Left ventricle myocardium inferior (tissue), 1 donor: ENCODE measurements around the gene RNF31. TPM values are rescaled to one million over a fixed set of nuclear protein-coding genes. Genes with fewer than 3 reads are reported as not detected.

ENCODE experiments used
- DNase-seq: peaks from one replicate; pipeline ENCODE4 v3.0.0-alpha.2; 2020
- H3K27ac ChIP-seq: fragments of 200-600 bp; replicated peaks from 2 replicates; pipeline ENCODE4 v1.8.0; 2021
- H3K27me3 ChIP-seq: fragments of 200-600 bp; 2 replicates; pipeline ENCODE4 v1.8.0; 2021; ENCODE audit warnings: low read depth
- H3K36me3 ChIP-seq: fragments of 200-600 bp; 2 replicates; pipeline ENCODE4 v1.8.0; 2021
- H3K4me1 ChIP-seq: fragments of 200-600 bp; 2 replicates; pipeline ENCODE4 v1.8.0; 2021
- H3K4me3 ChIP-seq: fragments of 200-600 bp; 2 replicates; pipeline ENCODE4 v1.8.0; 2021; ENCODE audit warnings: mild to moderate bottlenecking, moderate library complexity
- H3K9me3 ChIP-seq: fragments of 200-600 bp; replicated peaks from 2 replicates; pipeline ENCODE4 v1.8.0; 2021
- intact Hi-C: fragments of 100-400 bp; cut with micrococcal nuclease; formaldehyde crosslinking; loops from one replicate; pipeline ENCODE4 v1.11.0; 2022
- total RNA-seq: library from RNA; stranded (reverse); fragmentation: NEBNext Ultra II Directional; extraction: Animal tissue kit (Norgen Biotek cat#: 25700); gene quantifications from one replicate; pipeline ENCODE4 v1.2.1, GENCODE V29; 2021
- TF ChIP-seq, protein P1 (sequence below): fragments of 200-600 bp; IDR thresholded peaks from 2 replicates; pipeline ENCODE4 v1.8.0; 2021; ENCODE audit warnings: antibody characterized with exemption, mild to moderate bottlenecking, borderline replicate concordance
- donor health status: DM: no; HTN: yes; CAD: no; lungs with severe emphysema.

Gene RNF31
- total RNA-seq, 1 donor from 2014 or later = 34.8 TPM

DNA sequence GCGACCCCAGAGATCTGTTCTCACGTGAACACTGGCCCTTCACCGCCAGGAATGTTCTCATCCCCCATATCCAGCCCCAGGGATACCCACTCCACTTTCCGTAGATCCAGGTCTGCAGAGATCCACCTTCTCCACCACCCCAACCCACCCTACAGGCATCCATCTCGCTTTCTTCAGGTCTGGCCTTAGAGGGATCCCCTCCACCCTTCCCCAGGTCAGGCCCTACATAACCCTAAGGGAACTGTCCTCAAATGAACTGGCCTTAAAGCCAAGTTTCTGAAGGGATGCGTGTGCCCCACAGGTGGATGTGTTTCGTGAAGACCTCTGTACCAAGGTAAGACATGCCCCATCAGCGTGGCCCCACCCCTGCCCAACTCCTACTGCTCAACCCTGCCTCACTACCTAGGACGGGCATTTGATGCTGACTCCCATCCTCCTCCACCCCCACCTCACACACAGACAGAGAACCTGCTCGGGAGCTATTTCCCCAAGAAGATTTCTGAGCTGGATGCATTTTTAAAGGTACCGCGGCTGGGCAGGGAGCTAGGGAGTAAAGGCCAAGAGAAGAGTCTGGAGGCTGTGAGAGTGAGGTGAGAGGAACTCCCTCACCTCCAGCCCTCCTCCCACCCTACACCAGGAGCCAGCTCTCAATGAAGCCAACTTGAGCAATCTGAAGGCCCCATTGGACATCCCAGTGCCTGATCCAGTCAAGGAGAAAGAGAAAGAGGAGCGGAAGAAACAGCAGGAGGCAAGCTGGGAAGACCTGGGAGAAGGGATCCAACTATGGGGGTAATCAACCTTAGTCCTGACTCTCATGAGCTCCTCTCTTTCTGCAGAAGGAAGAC lies 10.4 kb upstream of the RNF31 start:
- no peak for DNase-seq
- Histone ChIP-seq H3K36me3 (peaks cover 28% of the 10 kb centered on the region), H3K27me3 (no peaks in the 10 kb centered on the region), H3K4me1 (peaks cover 69% of the 10 kb centered on the region), H3K4me3 (peak overlapping the region; percentile 91), H3K9me3 (no peaks in the 10 kb centered on the region), H3K27ac (peak overlapping the region; percentile 94)
- TF ChIP-seq, protein P1, sequence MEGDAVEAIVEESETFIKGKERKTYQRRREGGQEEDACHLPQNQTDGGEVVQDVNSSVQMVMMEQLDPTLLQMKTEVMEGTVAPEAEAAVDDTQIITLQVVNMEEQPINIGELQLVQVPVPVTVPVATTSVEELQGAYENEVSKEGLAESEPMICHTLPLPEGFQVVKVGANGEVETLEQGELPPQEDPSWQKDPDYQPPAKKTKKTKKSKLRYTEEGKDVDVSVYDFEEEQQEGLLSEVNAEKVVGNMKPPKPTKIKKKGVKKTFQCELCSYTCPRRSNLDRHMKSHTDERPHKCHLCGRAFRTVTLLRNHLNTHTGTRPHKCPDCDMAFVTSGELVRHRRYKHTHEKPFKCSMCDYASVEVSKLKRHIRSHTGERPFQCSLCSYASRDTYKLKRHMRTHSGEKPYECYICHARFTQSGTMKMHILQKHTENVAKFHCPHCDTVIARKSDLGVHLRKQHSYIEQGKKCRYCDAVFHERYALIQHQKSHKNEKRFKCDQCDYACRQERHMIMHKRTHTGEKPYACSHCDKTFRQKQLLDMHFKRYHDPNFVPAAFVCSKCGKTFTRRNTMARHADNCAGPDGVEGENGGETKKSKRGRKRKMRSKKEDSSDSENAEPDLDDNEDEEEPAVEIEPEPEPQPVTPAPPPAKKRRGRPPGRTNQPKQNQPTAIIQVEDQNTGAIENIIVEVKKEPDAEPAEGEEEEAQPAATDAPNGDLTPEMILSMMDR = no peak
- intact Hi-C loops = no loop called here

DNA sequence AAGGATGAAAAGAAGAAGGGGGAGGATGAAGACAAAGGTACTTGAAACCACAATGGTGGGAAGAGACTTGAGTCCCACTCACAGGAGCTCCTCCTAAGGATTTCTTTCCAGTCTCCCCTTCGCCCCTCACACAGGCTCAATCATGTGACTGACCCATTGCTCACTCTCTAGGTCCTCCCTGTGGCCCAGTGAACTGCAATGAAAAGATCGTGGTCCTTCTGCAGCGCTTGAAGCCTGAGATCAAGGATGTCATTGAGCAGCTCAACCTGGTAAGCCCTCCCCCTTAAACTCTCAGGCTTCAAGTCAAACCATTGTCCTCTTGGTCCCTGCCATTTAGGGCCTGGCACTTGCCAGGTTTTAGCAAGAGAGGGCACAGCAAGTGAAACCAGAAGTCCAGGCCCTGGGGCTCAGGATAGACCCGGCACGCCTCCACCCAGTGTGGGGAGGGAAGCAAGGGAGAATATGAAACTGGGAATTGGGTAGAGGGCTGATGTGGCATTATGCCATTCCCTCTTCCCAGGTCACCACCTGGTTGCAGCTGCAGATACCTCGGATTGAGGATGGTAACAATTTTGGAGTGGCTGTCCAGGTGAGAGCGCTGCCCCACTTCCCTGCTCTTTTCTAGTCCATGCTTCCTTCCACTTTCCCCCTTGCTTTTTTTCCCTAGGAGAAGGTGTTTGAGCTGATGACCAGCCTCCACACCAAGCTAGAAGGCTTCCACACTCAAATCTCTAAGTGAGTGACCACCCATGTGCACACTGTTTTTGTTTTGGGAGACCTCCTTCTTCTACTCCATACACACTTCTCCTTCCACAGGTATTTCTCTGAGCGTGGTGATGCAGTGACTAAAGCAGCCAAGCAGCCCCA lies 9.5 kb upstream of the RNF31 start:
- TF ChIP-seq, protein P1 = no peak
- H3K27me3 ChIP-seq = no peaks in the 10 kb centered on the region
- H3K9me3 ChIP-seq = no peaks in the 10 kb centered on the region
- DNase-seq = no peak
- H3K27ac ChIP-seq = peak overlapping the region; percentile 94
- H3K36me3 ChIP-seq = peaks cover 28% of the 10 kb centered on the region
- intact Hi-C loops = no loop called here
- H3K4me3 ChIP-seq = no peak overlapping the region
- peaks cover 67% of the 10 kb centered on the region for H3K4me1 ChIP-seq

GRCh38 chr14:24138396-24139271 lies 8.7 kb upstream of the RNF31 start:
- no peaks in the 10 kb centered on the region for H3K9me3 ChIP-seq
- no peaks in the 10 kb centered on the region for H3K27me3 ChIP-seq
- TF ChIP-seq, protein P1 = no peak
- intact Hi-C loops = no loop called here
- DNase-seq = no peak
- peak overlapping the region; percentile 40 for H3K27ac ChIP-seq
- H3K36me3 ChIP-seq = peaks cover 35% of the 10 kb centered on the region
- H3K4me3 ChIP-seq = no peak overlapping the region
- H3K4me1 ChIP-seq = peaks cover 70% of the 10 kb centered on the region

DNA sequence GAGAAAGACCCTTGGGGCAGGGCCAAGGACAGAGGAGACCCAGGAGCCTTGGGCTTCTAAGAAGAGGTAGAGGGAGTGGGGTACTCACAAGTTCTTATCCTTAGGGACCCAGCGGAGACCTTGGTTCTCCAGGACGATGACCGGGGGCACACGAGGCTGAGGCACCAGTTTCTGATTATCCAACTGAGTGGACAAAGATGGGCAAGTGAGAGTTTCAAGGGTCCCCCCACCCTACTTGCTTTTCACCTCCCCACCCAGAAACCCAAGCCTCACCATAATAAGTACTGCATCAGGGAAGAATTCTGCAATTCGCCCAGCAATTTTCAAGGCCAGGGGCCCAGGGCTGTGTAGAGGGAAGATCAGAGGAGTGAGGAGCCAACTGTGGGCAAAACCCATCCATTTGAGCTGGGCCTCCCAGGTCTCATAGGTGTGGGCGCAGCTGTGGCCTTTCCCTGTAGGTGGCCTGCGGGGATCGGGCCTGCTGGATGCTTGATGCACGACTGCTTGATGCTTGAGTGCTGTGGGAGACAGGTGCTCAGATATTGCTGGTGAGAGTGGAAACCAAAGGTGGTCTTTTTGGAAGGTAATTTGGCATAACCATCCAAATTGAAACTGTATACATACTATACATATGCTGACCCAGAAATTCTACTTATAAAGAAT lies 7.9 kb upstream of the RNF31 start:
- intact Hi-C loops = no loop called here
- H3K27me3 ChIP-seq = no peaks in the 10 kb centered on the region
- H3K27ac ChIP-seq = peak overlapping the region; percentile 94
- peak overlapping the region; percentile 93 for H3K4me3 ChIP-seq
- no peak for DNase-seq
- H3K9me3 ChIP-seq = no peaks in the 10 kb centered on the region
- H3K36me3 ChIP-seq = peaks cover 40% of the 10 kb centered on the region
- TF ChIP-seq, protein P1 = no peak
- H3K4me1 ChIP-seq = peaks cover 70% of the 10 kb centered on the region
